ENCODE results near the gene UBE2S. TPM values are rescaled to one million over a fixed set of nuclear protein-coding genes. Genes with fewer than 3 reads are reported as not detected.
"Not testable (repeated sequence)": the region's sequence is repeated elsewhere in the genome, so short reads cannot be mapped to it uniquely, and the experiment has no call there.

Gene UBE2S
- total RNA-seq, 3 donors from 2014 or later (not counting 1 experiment from before 2014, with no cell fraction given) = 60.2 to 107 (median 63.9) TPM

- ATAC-seq (no peak), DNase-seq (no peak)
- peaks cover 15 to 28% of the 10 kb centered on the region in 2 donors for H3K27me3 Mint-ChIP-seq (ENCODE audit: low read depth in 2 of 2)
- no peaks in the 10 kb centered on the region for H3K36me3 Mint-ChIP-seq
- H3K4me1 Mint-ChIP-seq = peaks cover 5 to 6% of the 10 kb centered on the region in 2 donors
- 85% methylated on average over 2 of the region's 2 CpGs for WGBS (ENCODE audit: insufficient coverage)
- no peaks in the 10 kb centered on the region for H3K9me3 Mint-ChIP-seq
- Histone ChIP-seq H3K4me1 (ENCODE audit: control insufficient read depth, insufficient read depth, low read length) (peaks cover 7% of the 10 kb centered on the region), H3K27ac (ENCODE audit: low read length) (no peak overlapping the region), H3K36me3 (ENCODE audit: control insufficient read depth, insufficient read depth, low read length) (no peaks in the 10 kb centered on the region), H3K4me3 (ENCODE audit: low read length) (no peak overlapping the region), H3K9me3 (ENCODE audit: control insufficient read depth, insufficient read depth, low read length) (no peaks in the 10 kb centered on the region), H3K27me3 (ENCODE audit: control insufficient read depth, insufficient read depth, low read length) (peaks cover under 1% of the 10 kb centered on the region)
- no peak overlapping the region for H3K27ac Mint-ChIP-seq
- TF ChIP-seq CTCF (IDR thresholded peaks at IDR 0.05) = no peak
- no peak overlapping the region for H3K4me3 Mint-ChIP-seq
- intact Hi-C loops (cut with micrococcal nuclease) = no loop called here
Observed at GRCh38 chr19:55426042-55426441, 18.5 kb upstream of the UBE2S start.

GRCh38 chr19:55424518-55424917, 16.9 kb upstream of the UBE2S start:
- intact Hi-C loops (cut with micrococcal nuclease) = no loop called here
- 98% methylated on average over 3 of the region's 3 CpGs for WGBS (ENCODE audit: insufficient coverage)
- no peaks in the 10 kb centered on the region for H3K9me3 ChIP-seq (ENCODE audit: control insufficient read depth, insufficient read depth, low read length)
- Mint-ChIP-seq H3K4me3 (no peak overlapping the region), H3K27me3 (ENCODE audit: low read depth in 2 of 2) (peaks cover 13 to 23% of the 10 kb centered on the region in 2 donors), H3K4me1 (peaks cover 5 to 6% of the 10 kb centered on the region in 2 donors), H3K9me3 (no peaks in the 10 kb centered on the region), H3K27ac (no peak overlapping the region), H3K36me3 (no peaks in the 10 kb centered on the region)
- H3K27ac ChIP-seq (ENCODE audit: low read length) = no peak overlapping the region
- DNase-seq (no peak), ATAC-seq (no peak)
- no peak overlapping the region for H3K4me3 ChIP-seq (ENCODE audit: low read length)
- H3K4me1 ChIP-seq (ENCODE audit: control insufficient read depth, insufficient read depth, low read length) = peaks cover 9% of the 10 kb centered on the region
- no peak for TF ChIP-seq CTCF (IDR thresholded peaks at IDR 0.05)
- H3K36me3 ChIP-seq (ENCODE audit: control insufficient read depth, insufficient read depth, low read length) = no peaks in the 10 kb centered on the region
- no peaks in the 10 kb centered on the region for H3K27me3 ChIP-seq (ENCODE audit: control insufficient read depth, insufficient read depth, low read length)

- DNase-seq = no peak
- Histone ChIP-seq H3K4me3 (ENCODE audit: low read length) (no peak overlapping the region), H3K9me3 (ENCODE audit: control insufficient read depth, insufficient read depth, low read length) (no peaks in the 10 kb centered on the region), H3K36me3 (ENCODE audit: control insufficient read depth, insufficient read depth, low read length) (no peaks in the 10 kb centered on the region), H3K27me3 (ENCODE audit: control insufficient read depth, insufficient read depth, low read length) (peaks cover 3% of the 10 kb centered on the region), H3K27ac (ENCODE audit: low read length) (no peak overlapping the region), H3K4me1 (ENCODE audit: control insufficient read depth, insufficient read depth, low read length) (peaks cover 9% of the 10 kb centered on the region)
- Mint-ChIP-seq H3K36me3 (no peaks in the 10 kb centered on the region), H3K4me1 (peaks cover 5 to 6% of the 10 kb centered on the region in 2 donors), H3K27ac (no peak overlapping the region), H3K4me3 (no peak overlapping the region), H3K27me3 (ENCODE audit: low read depth in 2 of 2) (peaks cover 8 to 19% of the 10 kb centered on the region in 2 donors), H3K9me3 (no peaks in the 10 kb centered on the region)
- intact Hi-C loops (cut with micrococcal nuclease) = no loop called here
- 88% methylated on average over 13 of the region's 13 CpGs for WGBS (ENCODE audit: insufficient coverage)
- no peak for ATAC-seq
- no peak for TF ChIP-seq CTCF (IDR thresholded peaks at IDR 0.05)
Observed at GRCh38 chr19:55423225-55424005, 15.8 kb upstream of the UBE2S start.

GRCh38 chr19:55421281-55421680, 13.7 kb upstream of the UBE2S start:
- DNase-seq (peak in 1 of 2 donors; percentile 73), ATAC-seq (peak; percentile 40 to 86 (median 52))
- H3K9me3 Mint-ChIP-seq; H3K4me3 Mint-ChIP-seq; H3K27ac Mint-ChIP-seq; H3K4me1 Mint-ChIP-seq; H3K27ac ChIP-seq (ENCODE audit: low read length); H3K36me3 Mint-ChIP-seq; intact Hi-C loops (cut with micrococcal nuclease); H3K9me3 ChIP-seq (ENCODE audit: control insufficient read depth, insufficient read depth, low read length); H3K4me3 ChIP-seq (ENCODE audit: low read length); H3K36me3 ChIP-seq (ENCODE audit: control insufficient read depth, insufficient read depth, low read length); H3K27me3 ChIP-seq (ENCODE audit: control insufficient read depth, insufficient read depth, low read length); H3K4me1 ChIP-seq (ENCODE audit: control insufficient read depth, insufficient read depth, low read length): not testable (repeated sequence)
- H3K27me3 Mint-ChIP-seq (ENCODE audit: low read depth in 2 of 2) = peaks cover 14 to 16% of the 10 kb centered on the region in 2 donors
- WGBS (ENCODE audit: insufficient coverage) = 5% methylated on average over 4 of the region's 4 CpGs

Measured in natural killer cell (primary cell).